C4-2B (cell line): ENCODE data around the gene MGARP.

ENCODE experiments used
- H3K27ac ChIP-seq: fragments of 450-650 bp; 2 replicates; pipeline ENCODE4 v1.5.1; 2017
- ZFX ChIP-seq: fragments of 450-650 bp; IDR thresholded peaks from 2 replicates; pipeline ENCODE4 v1.6.1; 2017
- TF ChIP-seq, protein P1 (sequence below): fragments of 450-650 bp; conservative IDR thresholded peaks from 2 replicates; pipeline ENCODE4 v1.5.1; 2017; ENCODE audit warnings: mild to moderate bottlenecking

The MGARP gene

DNA sequence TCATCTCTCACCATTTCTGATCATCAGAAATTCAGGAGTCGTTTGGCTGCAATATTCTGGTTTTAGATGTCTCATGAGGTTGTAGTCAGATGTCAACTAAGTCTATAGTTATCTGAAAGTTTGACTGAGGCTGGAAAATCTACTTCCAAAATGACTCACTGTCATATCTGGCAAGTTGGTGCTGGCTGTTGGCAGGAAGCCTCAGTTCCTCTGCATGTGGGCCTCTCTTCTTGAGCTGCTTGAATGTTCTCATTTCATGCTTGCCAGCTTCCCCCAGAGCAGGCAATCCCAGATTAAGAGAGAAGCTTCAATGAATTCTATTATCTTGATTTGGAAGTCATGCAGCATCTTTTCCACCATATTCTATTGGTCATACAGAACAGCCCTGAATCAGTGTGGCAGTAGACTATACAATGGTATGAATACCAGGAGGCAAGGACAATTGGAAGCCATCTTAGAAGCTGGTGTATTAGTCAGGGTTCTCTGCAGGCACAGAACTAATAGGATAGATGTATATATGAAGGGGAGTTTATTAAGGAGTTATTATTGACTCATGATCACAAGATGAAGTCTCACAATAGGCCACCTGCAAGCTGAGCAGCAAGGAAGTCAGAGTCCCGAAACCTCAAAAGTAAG is 56.2 kb downstream of the MGARP start:
- no peak overlapping the region for H3K27ac ChIP-seq
- TF ChIP-seq, protein P1, sequence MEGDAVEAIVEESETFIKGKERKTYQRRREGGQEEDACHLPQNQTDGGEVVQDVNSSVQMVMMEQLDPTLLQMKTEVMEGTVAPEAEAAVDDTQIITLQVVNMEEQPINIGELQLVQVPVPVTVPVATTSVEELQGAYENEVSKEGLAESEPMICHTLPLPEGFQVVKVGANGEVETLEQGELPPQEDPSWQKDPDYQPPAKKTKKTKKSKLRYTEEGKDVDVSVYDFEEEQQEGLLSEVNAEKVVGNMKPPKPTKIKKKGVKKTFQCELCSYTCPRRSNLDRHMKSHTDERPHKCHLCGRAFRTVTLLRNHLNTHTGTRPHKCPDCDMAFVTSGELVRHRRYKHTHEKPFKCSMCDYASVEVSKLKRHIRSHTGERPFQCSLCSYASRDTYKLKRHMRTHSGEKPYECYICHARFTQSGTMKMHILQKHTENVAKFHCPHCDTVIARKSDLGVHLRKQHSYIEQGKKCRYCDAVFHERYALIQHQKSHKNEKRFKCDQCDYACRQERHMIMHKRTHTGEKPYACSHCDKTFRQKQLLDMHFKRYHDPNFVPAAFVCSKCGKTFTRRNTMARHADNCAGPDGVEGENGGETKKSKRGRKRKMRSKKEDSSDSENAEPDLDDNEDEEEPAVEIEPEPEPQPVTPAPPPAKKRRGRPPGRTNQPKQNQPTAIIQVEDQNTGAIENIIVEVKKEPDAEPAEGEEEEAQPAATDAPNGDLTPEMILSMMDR: no peak
- TF ChIP-seq ZFX: no peak

DNA sequence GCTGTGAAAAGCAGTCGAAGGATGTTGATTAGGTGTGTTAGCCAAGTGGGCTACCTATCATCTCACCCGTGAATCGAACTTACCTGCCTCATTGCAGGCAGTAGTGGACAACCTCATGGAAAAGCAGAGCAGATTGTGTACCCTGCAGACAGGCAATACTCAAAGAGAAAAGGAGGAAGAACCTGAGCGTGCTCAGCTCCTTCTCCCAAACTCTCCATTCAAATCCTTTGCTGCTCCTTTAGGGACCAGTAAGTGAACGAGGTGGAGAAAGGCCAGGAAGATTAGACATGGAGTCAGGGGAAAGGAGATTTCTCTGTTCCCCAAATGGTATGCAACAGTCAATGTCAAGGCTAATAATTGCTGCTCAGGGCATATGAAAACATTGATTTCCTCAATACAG is 57.8 kb downstream of the MGARP start:
- TF ChIP-seq, protein P1: no peak
- TF ChIP-seq ZFX: no peak
- H3K27ac ChIP-seq: no peak overlapping the region

DNA sequence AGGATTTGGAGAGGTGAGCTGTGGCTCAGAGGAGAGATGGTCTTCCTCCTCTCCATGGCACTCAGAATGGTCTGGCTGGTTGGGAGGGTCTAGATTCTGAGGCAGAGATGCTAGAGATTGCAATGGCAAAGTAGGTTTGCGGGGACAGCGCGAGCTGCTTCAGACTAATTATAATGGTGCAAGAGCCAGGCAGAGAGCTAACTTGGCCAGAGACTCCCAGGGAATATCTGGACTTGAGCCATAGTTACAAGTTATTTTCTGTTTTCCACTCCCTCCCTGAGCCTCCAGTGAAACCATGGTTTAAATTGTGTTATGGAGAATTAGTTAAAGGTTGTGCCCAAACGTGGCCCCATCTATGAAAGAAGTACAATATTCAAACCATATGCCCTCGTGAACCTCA is 58.3 kb downstream of the MGARP start:
- H3K27ac ChIP-seq: no peak overlapping the region
- TF ChIP-seq, protein P1: no peak
- no peak for TF ChIP-seq ZFX

DNA sequence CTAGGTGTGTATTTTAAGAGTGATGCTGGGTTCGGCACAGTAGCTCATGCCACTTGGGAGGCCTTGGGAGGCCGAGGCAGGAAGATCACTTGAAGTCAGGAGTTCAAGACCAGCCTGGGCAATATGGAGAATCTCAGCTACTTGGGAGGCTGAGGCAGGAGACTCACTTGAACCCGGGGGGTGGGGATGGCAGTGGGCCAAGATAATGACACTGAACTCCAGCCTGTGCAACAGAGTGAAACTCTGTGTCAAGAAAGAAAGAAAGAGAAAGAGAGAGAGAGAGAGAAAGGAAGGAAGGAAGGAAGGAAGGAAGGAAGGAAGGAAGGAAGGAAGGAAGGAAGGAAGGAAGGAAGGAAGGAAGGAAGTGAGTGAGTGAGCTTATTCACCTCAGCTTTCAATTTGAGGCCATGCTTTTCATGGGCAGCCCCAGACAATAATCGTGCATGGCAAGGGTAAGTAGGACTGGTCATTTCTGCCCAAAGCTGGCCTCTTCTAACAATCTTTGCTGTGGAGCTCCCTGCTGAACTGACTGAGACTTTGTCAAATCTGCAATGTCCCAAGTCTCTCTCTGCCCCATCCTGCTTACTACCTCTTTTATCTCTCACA is 60.5 kb downstream of the MGARP start:
- H3K27ac ChIP-seq: no peak overlapping the region
- TF ChIP-seq, protein P1: no peak
- TF ChIP-seq ZFX: no peak
